NCI-H1417 (cell line): ENCODE results near the gene HSF2.
A peak's percentile ranks its signal among the peaks of the same experiment; 100 is the strongest.

Experiments used
- DNase-seq, 3 experiments: peaks; one replicate each; lab custom pipeline; 2025; lab: John Stamatoyannopoulos, UW

Gene HSF2

DNA sequence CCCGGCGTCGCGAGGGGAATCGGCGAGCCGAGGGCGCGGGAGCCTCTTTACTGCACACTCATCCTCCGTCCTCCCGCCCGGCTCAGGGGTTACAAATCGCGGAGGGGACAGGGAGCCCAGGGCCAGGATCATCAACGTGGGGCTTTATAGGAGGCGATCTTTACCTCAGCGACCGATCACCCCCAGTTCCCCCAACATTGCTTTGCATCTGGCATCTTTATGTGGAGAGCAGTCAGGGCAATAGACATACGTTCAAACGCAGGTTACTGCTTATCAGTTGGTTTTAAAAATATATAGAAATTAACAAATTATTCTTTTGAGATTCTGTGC lies 634 bp downstream of the HSF2 start:
- DNase-seq = no peak

DNA sequence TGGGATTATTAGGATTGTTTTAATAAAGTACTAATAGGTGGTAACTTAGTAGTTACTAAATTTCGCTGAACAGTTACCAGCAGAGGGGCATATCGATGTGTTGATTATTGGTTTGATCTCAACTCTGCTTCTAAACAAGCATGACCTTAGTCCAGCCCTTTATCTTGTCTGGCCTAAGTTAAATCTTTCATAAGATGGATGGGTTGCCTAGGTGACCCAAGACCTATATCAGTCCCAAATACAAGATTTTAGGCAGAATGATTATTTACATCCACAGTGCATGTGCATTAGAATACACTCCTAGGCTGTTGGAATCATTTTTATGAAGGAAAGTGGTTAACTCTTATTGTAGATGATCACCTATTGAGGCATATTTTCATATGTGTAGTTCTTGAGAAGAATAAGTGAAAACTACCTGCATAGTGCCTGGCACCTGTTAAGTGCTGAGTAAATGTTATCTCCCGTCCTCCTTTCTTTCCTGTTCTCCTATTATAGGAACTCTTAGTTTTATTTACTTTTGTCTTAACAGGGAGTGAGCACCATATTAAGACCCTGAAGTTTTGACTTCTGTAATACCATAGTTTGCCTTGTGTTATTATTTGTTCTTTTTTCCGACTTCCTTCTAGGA lies 1.1 kb downstream of the HSF2 start:
- DNase-seq = peak in 2 of 3 experiments; percentile 4 to 54

DNA sequence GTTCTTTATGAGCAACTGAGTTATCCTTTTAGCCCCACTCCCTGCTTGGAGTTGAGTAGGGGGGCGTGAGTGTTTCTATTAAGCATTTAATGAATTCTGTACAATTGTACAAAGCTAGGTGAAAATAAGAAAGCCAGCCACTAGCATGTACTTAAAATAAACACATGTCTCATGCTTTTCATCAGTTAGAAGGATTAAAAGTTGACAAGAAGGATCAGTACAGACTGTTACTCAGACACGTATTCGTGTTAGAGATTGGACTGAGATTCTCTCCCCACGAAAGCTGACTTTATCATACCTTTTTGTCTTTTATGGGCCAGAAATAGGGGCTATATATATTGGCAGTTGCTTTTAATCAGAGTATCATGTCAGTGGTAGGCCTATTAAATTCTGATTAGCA lies 1.7 kb downstream of the HSF2 start:
- DNase-seq = no peak

DNA sequence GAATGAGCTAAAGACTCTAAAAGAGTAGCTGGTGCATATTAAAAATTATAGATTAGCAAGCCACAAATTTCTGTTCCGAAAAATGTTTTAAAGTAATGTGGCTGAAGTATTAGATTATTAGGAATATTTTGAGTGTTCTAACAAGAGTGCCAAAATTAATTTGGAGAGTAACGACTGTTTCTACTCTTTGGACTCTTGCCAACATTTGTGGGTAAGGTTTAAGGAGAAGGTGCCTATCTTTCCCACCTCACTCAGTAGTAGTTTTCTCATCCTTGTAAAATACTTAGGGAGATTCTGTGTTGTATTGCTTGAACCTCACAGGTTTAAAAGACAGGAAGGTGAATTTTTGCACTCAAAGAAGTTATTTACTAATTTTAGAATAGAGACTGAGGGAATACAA lies 5.0 kb downstream of the HSF2 start:
- no peak for DNase-seq

DNA sequence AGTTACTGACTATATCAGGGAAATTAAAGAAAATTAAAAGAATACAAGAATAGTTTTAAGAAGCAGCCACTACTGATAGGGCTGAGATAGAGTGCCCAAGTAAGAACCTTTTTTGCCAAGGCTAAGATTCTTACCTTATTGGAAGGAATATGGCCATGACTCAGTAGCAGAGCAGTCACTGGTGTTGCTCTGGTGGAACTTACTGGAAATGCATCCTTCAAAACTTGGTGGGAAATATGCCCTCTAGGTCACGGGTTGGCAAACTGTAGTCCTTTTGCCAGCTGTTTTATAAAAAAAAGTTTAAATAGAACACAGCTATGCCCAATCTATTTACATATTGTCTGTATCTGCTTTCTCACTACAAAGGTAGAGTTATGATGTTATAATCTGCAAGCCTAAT lies 6.0 kb downstream of the HSF2 start:
- no peak for DNase-seq

DNA sequence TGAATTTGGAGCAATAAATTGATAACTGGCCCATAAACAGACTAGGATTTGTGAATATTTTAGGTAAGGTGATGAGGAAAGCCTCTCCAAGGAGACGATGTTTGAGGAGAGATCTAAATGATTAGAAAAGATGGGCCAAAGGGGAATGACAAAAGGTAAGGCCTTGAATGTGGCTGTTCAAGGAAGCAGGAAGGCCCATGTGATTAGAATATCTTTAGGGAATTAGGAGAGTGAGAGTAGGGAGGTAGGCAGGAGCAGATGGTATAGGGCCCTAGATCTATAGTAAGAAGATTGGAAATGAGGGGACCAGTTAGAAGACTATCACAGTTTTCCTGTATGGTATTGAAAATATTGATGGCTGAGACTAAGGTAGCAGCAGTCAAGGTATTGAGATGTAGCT lies 6.7 kb downstream of the HSF2 start:
- DNase-seq = no peak

DNA sequence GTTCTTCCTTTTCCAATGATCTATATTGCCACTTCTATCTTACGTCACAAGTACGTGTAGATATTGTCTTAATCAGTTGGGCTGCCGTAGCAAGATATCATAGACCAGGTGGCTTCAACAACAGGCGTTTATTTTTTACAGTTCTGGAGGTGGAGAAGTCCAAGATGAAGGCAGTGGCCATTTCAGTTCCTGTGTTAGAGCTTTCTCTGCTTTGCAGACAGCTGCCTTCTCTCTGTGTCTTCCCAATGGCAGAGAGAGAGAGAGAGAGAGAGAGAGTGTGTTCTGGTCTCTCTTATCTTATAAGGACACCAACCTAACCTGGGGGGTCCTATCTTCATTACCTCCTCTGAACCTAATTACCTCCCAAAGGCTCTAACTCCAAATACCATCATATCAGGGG lies 8.3 kb downstream of the HSF2 start:
- no peak for DNase-seq

DNA sequence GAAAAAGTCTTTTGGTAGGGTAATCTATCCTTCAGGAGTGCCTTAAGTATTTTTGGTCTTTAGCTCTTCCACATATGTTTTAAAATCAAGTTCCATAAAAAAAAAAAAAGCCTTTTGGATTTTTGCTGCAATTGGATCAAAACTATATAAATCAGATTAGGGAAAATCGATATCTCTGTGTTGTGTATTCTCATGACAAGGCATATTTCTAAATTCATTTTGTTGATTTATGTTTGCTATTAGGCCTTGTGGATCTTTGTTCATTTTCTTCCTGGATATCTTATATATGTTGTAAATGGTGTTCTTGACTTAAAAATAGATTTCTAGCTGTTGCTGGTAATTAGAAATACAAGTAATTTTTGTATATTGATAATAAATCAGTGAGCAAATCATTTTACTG lies 8.8 kb downstream of the HSF2 start:
- DNase-seq = no peak

DNA sequence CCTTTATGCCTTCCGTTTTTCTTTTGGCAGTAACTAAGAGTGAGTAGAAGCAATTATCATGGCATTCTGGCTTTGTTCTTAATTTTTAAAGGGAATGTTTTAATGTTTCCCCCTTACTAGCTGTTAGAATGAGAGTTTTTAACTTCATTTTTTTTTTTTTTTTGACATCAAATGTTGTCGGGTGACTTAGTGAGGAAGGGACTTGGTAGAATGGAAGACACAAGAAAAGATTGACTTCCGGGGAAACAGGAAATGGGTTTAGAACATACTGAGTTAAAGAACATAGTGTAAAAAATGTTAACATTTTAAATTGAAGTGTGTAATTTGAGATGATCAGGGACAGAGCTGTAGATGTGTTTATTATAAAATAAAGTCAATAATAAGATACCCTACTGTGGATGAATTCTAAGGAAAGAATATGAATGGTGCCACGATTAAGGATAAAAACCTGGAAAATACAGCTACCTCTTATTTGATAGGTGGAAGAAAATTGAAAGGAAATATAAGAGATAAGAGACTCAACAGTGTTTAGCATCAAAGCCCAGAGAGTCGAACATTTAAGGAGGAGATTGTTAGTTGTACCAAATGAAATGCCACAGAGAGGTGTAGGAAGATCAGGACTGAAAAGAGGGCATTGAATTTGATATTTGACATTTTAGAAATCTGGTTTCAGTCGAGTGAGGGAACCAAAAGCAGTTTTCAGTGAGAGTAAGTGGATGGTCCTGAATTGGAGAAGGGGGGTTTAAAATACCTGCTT lies 9.4 kb downstream of the HSF2 start:
- no peak for DNase-seq

DNA sequence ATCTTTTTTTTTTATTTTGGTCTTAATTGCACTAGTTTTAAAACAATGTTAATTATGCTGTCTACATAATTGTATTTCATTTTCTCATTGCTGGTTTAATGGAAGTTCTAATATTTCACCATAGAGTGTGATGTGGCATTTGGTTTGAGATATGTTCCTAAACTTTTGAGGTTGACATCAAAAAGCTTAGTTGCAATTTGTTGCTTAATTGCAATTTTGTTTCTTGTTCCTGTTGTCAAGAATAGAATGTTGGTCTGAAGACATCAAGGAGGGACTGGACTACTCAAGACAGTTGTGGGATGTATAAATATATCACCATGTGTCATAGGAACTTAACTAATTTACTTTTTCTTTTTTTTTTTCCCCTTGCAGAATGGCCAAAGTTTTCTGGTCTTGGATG lies 12.5 kb downstream of the HSF2 start:
- no peak for DNase-seq

DNA sequence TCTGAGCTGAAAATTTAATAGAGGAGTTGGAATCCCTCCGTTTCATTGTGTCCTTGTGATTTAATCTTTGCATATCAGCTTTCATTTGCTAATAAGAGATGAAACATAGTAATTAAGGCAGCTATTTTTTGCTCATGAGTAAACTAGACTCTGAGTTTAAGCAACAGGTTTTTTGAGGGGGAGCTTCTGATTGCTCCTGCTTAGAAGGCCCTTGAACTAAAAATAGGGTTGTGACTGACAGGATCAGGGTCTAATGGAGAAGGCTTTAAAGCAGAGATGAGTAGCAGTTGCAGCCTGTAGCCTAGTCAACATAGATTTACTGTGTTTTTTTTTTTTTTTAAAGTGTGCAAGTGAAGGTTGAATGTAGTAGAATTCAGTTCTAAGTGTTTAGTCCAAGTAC lies 17.4 kb downstream of the HSF2 start:
- DNase-seq = peak in 2 of 3 experiments; percentile 19 to 67

DNA sequence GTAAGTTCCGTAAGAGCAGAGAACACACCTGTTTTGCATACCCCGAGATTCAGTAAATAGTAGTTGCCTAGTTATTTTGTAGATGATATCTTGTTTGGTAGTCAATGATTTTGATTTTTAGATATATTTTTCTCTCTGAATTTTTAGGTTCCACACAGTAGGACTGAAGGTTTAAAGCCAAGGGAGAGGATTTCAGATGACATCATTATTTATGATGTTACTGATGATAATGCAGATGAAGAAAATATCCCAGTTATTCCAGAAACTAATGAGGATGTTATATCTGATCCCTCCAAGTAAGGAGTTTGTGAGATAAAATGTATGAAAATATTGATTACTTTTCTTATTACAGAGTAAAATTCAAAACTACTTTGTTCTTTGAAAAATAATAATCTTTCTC lies 22.6 kb downstream of the HSF2 start:
- DNase-seq = no peak

DNA sequence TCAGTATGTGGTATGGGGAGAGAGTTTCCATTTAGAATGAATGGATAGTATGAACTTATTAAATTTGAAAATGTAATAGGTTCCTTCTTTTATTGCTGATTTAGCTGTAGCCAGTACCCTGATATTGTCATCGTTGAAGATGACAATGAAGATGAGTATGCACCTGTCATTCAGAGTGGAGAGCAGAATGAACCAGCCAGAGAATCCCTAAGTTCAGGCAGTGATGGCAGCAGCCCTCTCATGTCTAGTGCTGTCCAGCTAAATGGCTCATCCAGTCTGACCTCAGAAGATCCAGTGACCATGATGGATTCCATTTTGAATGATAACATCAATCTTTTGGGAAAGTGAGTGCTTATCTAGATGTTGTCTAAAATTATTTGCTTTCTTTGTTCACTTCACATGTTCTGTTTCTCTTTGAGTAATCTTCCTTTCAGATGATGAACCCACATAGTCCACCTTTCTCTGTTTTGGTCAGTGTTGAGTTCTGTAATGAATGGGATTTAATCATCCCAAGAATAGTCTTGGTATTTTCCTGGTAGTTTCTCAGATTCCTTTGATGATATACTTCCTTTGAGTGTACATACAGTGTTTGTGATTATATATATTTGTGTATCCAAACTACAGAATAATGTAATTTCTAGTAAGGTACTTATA lies 23.3 kb downstream of the HSF2 start:
- no peak for DNase-seq

DNA sequence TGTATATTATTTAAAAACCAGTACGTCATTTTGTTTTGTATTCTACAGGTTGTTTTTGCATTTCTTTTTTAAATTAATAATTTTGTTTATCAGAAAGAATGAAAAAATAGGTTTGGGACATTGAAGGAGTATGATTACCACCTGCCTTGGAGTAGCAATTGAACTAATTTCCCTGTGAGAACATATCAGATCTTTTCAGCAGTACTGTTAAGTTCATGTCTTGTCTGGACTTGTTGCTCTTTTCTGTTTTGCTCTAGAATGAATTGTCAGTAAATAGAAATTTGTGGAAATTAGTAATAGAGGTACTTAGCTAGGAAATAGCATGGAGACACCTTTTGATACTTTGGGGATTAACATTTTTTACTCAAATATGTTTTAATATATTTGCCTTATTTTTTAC lies 24.3 kb downstream of the HSF2 start:
- no peak for DNase-seq

DNA sequence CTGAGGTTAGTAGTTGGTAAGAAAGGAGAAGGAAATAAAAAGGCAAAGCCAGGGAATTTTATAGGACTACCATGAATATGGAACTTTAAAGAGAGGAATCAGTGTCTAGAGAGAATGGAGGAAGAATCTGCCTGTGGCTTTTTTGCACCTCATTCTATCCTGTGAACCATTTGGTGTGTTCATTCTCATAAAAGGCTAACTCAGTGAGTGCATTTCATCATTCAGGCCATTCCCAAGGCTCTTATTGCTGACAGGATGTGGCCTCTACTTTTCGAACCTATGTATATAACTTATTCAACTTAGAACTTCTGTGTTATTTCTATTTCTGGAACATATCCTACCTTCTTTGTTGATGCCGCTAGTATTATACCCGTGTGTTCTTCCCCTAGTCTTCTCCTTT lies 27.1 kb downstream of the HSF2 start:
- no peak for DNase-seq

DNA sequence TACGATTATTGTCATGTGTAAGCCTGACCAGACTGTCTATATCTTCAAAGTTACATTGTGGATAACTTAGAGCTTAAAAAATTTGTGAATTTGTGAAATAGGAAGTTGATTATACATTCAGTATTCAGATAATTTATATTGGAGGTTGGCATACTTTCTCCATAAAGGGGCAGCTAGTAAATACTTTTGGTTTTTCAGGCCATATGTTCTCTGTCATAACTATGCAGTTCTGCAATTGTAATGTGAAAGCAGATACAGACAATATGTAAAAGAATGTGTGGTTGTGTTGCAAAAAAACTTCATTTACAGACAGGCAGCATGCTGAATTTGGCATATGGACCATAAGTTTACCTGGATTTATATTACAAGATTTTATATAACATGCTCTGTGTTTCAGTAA lies 29.3 kb downstream of the HSF2 start:
- DNase-seq = no peak

DNA sequence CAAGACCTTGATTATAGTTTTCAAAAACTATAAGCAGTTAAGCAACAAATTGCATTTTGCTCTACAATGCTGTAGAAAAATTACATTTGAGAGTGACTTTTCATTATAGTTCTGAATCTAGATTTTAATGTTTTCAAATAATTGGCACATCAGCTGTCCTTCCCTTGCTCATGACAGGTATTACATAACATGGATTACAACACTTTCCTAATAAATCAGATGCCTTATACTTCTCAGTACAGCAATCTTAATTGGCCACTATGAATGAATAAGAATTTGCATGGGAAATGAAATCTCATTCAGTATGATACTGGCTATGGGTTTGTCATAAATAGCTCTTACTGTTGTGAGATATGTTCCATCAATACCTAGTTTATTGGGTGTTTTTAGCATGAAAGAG lies 29.9 kb downstream of the HSF2 start:
- no peak for DNase-seq

DNA sequence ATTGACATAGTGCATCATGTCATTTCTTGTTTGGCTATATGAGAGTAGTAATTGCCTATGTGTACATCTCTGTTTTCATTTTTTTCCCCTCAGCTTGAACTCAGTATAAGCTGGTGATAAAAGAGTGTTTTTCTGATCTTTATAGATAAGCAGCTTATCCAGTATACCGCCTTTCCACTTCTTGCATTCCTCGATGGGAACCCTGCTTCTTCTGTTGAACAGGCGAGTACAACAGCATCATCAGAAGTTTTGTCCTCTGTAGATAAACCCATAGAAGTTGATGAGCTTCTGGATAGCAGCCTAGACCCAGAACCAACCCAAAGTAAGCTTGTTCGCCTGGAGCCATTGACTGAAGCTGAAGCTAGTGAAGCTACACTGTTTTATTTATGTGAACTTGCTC lies 32.3 kb downstream of the HSF2 start:
- DNase-seq = no peak

DNA sequence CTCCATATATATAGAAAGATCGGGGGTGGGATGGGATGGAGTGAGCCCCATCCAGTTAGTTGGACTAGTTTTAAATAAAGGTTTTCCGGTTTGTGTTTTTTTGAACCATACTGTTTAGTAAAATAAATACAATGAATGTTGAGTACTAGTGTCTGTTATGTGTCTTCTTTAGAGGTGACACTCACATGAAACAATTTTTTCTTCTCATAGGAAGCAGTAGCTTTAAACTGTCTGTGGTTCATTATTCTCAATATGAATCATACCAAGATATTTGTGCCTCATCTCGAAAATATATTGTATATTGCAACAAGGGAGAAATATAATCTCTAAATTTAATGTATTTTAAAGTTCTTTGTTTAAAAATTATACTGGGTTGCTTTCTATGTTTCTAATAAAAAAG lies 33.4 kb downstream of the HSF2 start:
- DNase-seq = no peak

DNA sequence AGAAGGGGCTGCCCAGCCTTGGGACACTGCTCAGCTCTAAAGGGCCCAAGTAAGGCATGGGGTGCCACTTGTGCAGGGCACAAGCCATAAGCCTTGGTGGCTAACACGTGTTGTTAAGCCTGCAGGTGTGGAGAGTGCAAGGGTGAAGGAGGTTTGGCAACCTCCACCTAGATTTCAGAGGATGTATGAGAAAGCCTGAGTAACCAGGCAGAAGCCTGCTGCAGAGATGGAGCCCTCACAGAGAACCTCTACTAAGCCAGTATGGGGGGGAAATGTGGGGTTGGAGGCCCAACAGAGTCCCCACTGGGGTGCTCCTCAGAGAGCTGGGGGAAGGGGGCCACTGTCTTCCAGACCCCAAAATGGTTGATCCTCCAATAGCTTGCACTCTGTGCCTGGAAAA lies 39.5 kb downstream of the HSF2 start:
- DNase-seq = no peak

DNA sequence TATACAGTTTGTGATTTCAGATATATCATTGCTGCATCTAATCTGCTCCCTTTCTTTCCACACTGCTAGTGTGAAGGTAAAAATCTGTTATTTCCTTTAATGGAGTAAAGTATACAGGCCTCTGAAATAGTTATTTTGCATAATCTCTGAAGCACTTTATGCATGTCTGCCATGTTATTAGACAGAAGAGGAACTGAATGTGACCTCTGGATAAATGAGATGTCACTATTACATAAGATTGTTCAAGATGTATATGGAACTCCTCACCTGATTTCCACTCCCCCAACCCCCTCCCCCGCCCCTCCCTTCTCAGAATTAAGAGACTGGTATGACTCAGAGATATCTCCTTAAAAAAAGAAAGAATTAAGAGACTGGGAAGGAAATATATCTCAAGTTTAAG lies 45.8 kb downstream of the HSF2 start:
- no peak for DNase-seq

DNA sequence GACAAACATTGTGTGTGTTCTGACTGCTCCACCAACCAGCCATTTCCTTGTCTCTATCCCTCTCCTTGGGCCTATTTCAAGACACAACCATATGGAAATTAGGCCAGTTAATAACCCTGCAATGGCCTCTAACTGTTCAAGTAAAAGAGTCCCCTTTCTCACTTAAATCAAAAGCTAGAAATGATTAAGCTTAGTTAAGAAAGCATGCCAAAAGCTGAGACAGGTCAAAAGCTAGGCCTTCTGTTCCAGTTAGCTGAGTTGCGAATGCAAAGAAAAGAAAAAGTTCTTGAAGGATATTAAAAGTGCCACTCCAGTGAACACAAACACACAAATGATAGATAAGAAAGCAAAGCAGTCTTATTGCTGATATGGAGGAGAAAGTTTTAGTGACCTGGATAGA lies 49.6 kb downstream of the HSF2 start:
- DNase-seq = no peak

DNA sequence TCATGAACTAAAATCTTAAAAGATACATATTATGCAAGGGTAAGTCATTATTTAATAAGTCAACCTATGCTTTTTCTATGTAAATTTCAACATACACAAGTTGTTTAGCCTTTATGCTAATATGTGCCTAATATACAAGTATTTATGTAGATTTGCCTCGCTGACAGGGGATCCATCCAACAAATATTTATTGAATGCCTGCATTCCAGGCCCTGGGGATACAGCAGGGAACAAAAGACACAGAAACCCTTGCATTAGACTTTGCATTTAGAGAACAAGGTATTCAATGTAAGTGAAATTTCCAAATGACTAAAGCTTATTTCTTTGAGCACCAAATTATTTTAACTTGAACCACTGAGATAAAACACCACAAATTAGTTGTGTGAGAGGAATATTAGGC lies 53.1 kb downstream of the HSF2 start:
- DNase-seq = no peak

DNA sequence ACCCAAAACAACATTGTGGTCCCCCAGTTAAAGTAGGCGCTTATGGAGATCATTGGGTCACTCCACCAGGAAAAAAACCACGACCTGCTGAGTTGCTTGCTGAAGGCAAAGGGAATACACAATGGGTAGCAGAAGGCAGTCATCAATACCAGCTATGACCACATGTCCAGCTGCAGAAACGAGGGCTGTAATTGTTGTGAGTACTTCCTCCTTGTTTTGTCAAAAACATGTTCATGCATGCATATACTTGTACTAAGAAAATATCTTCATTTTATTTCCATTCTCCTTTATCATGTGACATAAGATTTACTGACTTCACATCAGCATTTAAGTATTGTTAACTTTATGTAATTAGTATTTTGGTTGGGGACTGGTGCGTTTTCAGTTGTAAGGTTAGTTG lies 55.2 kb downstream of the HSF2 start:
- peak in 1 of 3 experiments; percentile 28 for DNase-seq
